ENCODE results near the gene S100A13.

S100A13 gene

GRCh38 chr1:153633161-153633753 lies 6.0 kb upstream of the S100A13 start:
- TF ChIP-seq CTCF (IDR thresholded peaks at IDR 0.05; ENCODE audit: extremely low read depth, insufficient read depth, missing control alignments) = no peak
- no peak for DNase-seq (ENCODE audit: low spot score)
- in situ Hi-C loops (cut with MboI; ENCODE audit: low pct_unique_long_range_greater_than_20kb, low sequenced_read_pairs, unreplicated experiment) = no loop called here

GRCh38 chr1:153631047-153632022 lies 4.0 kb upstream of the S100A13 start:
- no peak for TF ChIP-seq CTCF (IDR thresholded peaks at IDR 0.05; ENCODE audit: extremely low read depth, insufficient read depth, missing control alignments)
- in situ Hi-C loops (cut with MboI; ENCODE audit: low pct_unique_long_range_greater_than_20kb, low sequenced_read_pairs, unreplicated experiment) = no loop called here
- no peak for DNase-seq (ENCODE audit: low spot score)

GRCh38 chr1:153630384-153630783 lies 3.1 kb upstream of the S100A13 start:
- TF ChIP-seq CTCF (IDR thresholded peaks at IDR 0.05; ENCODE audit: extremely low read depth, insufficient read depth, missing control alignments) = no peak
- in situ Hi-C loops (cut with MboI; ENCODE audit: low pct_unique_long_range_greater_than_20kb, low sequenced_read_pairs, unreplicated experiment) = no loop called here
- no peak for DNase-seq (ENCODE audit: low spot score)

GRCh38 chr1:153629971-153630370 lies 2.7 kb upstream of the S100A13 start:
- in situ Hi-C loops (cut with MboI; ENCODE audit: low pct_unique_long_range_greater_than_20kb, low sequenced_read_pairs, unreplicated experiment) = no loop called here
- TF ChIP-seq CTCF (IDR thresholded peaks at IDR 0.05; ENCODE audit: extremely low read depth, insufficient read depth, missing control alignments) = no peak
- DNase-seq (ENCODE audit: low spot score) = no peak

- in situ Hi-C loops (cut with MboI; ENCODE audit: low pct_unique_long_range_greater_than_20kb, low sequenced_read_pairs, unreplicated experiment) = no loop called here
- DNase-seq (ENCODE audit: low spot score) = no peak
- TF ChIP-seq CTCF (IDR thresholded peaks at IDR 0.05; ENCODE audit: extremely low read depth, insufficient read depth, missing control alignments) = no peak
Measured at GRCh38 chr1:153629343-153629665, 2.0 kb upstream of the S100A13 start.

GRCh38 chr1:153628638-153629342 lies 1.5 kb upstream of the S100A13 start:
- no peak for DNase-seq (ENCODE audit: low spot score)
- in situ Hi-C loops (cut with MboI; ENCODE audit: low pct_unique_long_range_greater_than_20kb, low sequenced_read_pairs, unreplicated experiment) = no loop called here
- TF ChIP-seq CTCF (IDR thresholded peaks at IDR 0.05; ENCODE audit: extremely low read depth, insufficient read depth, missing control alignments) = no peak
